H9 (cell line): ENCODE measurements around the gene GRM1. TPM values are rescaled to one million over a fixed set of nuclear protein-coding genes. Genes with fewer than 3 reads are reported as not detected.

Experiments used
- DNase-seq: peaks from one replicate; pipeline ENCODE4 v3.0.0-alpha.2; 2017
- H2AFZ ChIP-seq: one replicate; pipeline ENCODE4 v1.6.1; 2013; ENCODE audit warnings: mild to moderate bottlenecking, low read length, control low read depth, moderate library complexity
- H2AK5ac ChIP-seq: 2 replicates; pipeline ENCODE4 v1.6.1; 2013; ENCODE audit warnings: low read length, control low read depth, mixed read lengths; ENCODE audit not compliant: insufficient read length
- H2BK120ac ChIP-seq: one replicate; pipeline ENCODE4 v1.6.1; 2013; ENCODE audit warnings: low read depth, mild to moderate bottlenecking, low read length, control low read depth, inconsistent platforms; ENCODE audit not compliant: poor library complexity, severe bottlenecking
- H2BK12ac ChIP-seq: 2 replicates; pipeline ENCODE4 v1.6.1; 2013; ENCODE audit warnings: low read length, control low read depth, mixed read lengths, low read depth; ENCODE audit not compliant: insufficient read length
- H2BK15ac ChIP-seq: 2 replicates; pipeline ENCODE4 v1.6.1; 2013; ENCODE audit warnings: low read depth, low read length, control low read depth
- H2BK20ac ChIP-seq: one replicate; pipeline ENCODE4 v1.6.1; 2013; ENCODE audit warnings: low read depth, mild to moderate bottlenecking, low read length, control low read depth, inconsistent platforms; ENCODE audit not compliant: poor library complexity, severe bottlenecking
- H2BK5ac ChIP-seq: 2 replicates; pipeline ENCODE4 v1.6.1; 2013; ENCODE audit warnings: low read length, control low read depth, mixed read lengths; ENCODE audit not compliant: insufficient read length
- H3K14ac ChIP-seq: 2 replicates; pipeline ENCODE4 v1.6.1; 2013; ENCODE audit warnings: low read length, control low read depth; ENCODE audit not compliant: insufficient read depth
- H3K18ac ChIP-seq: 2 replicates; pipeline ENCODE4 v1.6.1; 2013; ENCODE audit warnings: low read depth, mild to moderate bottlenecking, mixed read lengths, low read length, control low read depth; ENCODE audit not compliant: insufficient read length
- H3K23ac ChIP-seq: 2 replicates; pipeline ENCODE4 v1.6.1; 2013; ENCODE audit warnings: low read length, control low read depth, mixed read lengths, low read depth; ENCODE audit not compliant: insufficient read length
- H3K23me2 ChIP-seq: 2 replicates; pipeline ENCODE4 v1.6.1; 2013; ENCODE audit warnings: low read depth, mild to moderate bottlenecking, mixed read lengths, low read length, control low read depth; ENCODE audit not compliant: insufficient read length, poor library complexity, severe bottlenecking
- H3K27ac ChIP-seq: 2 replicates; pipeline ENCODE4 v1.5.1; 2013; ENCODE audit warnings: low read length, control low read depth, mixed read lengths, low read depth; ENCODE audit not compliant: insufficient read length
- H3K27me3 ChIP-seq: 2 replicates; pipeline ENCODE4 v1.6.1; 2013; ENCODE audit warnings: low read length, control low read depth, inconsistent platforms; ENCODE audit not compliant: insufficient read depth
- H3K4ac ChIP-seq: 2 replicates; pipeline ENCODE4 v1.6.1; 2013; ENCODE audit warnings: low read depth, mild to moderate bottlenecking, control low read depth, inconsistent platforms, low read length, moderate library complexity
- H3K4me1 ChIP-seq: 2 replicates; pipeline ENCODE4 v1.6.1; 2013; ENCODE audit warnings: low read length, control low read depth, inconsistent platforms; ENCODE audit not compliant: insufficient read depth
- H3K4me2 ChIP-seq: 2 replicates; pipeline ENCODE4 v1.6.1; 2013; ENCODE audit warnings: low read length, control low read depth, mixed read lengths; ENCODE audit not compliant: insufficient read length, insufficient read depth
- H3K56ac ChIP-seq: 2 replicates; pipeline ENCODE4 v1.6.1; 2013; ENCODE audit warnings: low read depth, mild to moderate bottlenecking, mixed read lengths, low read length, control low read depth; ENCODE audit not compliant: insufficient read length
- H3K79me1 ChIP-seq: 2 replicates; pipeline ENCODE4 v1.6.1; 2013; ENCODE audit warnings: low read depth, mild to moderate bottlenecking, moderate library complexity, low read length, control low read depth, inconsistent platforms; ENCODE audit not compliant: insufficient read depth, poor library complexity, severe bottlenecking
- H3K79me2 ChIP-seq: 2 replicates; pipeline ENCODE4 v1.6.1; 2013; ENCODE audit warnings: low read length, control low read depth, inconsistent platforms; ENCODE audit not compliant: insufficient read depth
- H3K9ac ChIP-seq: 2 replicates; pipeline ENCODE4 v1.6.1; 2013; ENCODE audit warnings: low read length, control low read depth, mixed read lengths; ENCODE audit not compliant: insufficient read length; ENCODE audit errors: extremely low read depth
- H3K9me3 ChIP-seq: one replicate; pipeline ENCODE4 v1.6.1; 2013; ENCODE audit warnings: low read depth, low read length, inconsistent platforms; ENCODE audit not compliant: control insufficient read depth
- H3T11ph ChIP-seq: one replicate; pipeline ENCODE4 v1.6.1; 2013; ENCODE audit warnings: mild to moderate bottlenecking, low read length, control low read depth, inconsistent platforms
- H4K20me1 ChIP-seq: one replicate; pipeline ENCODE4 v1.6.1; 2013; ENCODE audit not compliant: control insufficient read depth, insufficient read length, insufficient read depth
- H4K5ac ChIP-seq: 2 replicates; pipeline ENCODE4 v1.6.1; 2013; ENCODE audit warnings: low read depth, mild to moderate bottlenecking, mixed read lengths, low read length, control low read depth; ENCODE audit not compliant: insufficient read length
- H4K8ac ChIP-seq: replicated peaks from 2 replicates; pipeline ENCODE4 v1.6.1; 2013; ENCODE audit warnings: low read length, control low read depth, mixed read lengths, low read depth; ENCODE audit not compliant: insufficient read length
- H4K91ac ChIP-seq: 2 replicates; pipeline ENCODE4 v1.6.1; 2013; ENCODE audit warnings: low read depth, mild to moderate bottlenecking, moderate library complexity, mixed read lengths, low read length, control low read depth; ENCODE audit not compliant: insufficient read length
- H3K27ac Mint-ChIP-seq, 3 experiments: 2 replicates in 2 of 3; 3 replicates in 1 of 3; pipeline ENCODE4 v1.8.0; 2020 to 2021; ENCODE audit warnings: mixed read lengths in 3 of 3, mild to moderate bottlenecking in 1 of 3, moderate library complexity in 1 of 3
- H3K27me3 Mint-ChIP-seq: 2 replicates; pipeline ENCODE4 v1.8.0; 2021; ENCODE audit warnings: low read depth, mild to moderate bottlenecking, moderate library complexity, mixed read lengths
- H3K36me3 Mint-ChIP-seq, 3 experiments: 2 replicates in 2 of 3; 3 replicates in 1 of 3; pipeline ENCODE4 v1.8.0; 2020 to 2021; ENCODE audit warnings: low read depth in 3 of 3, mixed read lengths in 3 of 3; ENCODE audit not compliant: insufficient read depth in 1 of 3
- H3K4me1 Mint-ChIP-seq, 2 experiments: 2 replicates each; pipeline ENCODE4 v1.8.0; 2020; ENCODE audit warnings: mixed read lengths in 2 of 2
- H3K4me3 Mint-ChIP-seq, 2 experiments: 2 replicates in 1 of 2; 3 replicates in 1 of 2; pipeline ENCODE4 v1.8.0; 2020 to 2021; ENCODE audit warnings: mild to moderate bottlenecking in 2 of 2, mixed read lengths in 2 of 2, moderate library complexity in 1 of 2
- H3K9me3 Mint-ChIP-seq, 2 experiments: 2 replicates in 1 of 2; 3 replicates in 1 of 2; pipeline ENCODE4 v1.8.0; 2020; ENCODE audit warnings: mild to moderate bottlenecking in 2 of 2, mixed read lengths in 2 of 2, moderate library complexity in 1 of 2
- CTCF ChIP-seq: fragments of 200-600 bp; sonication (generic); conservative IDR thresholded peaks from 3 replicates; pipeline ENCODE4 v1.8.0; 2021; ENCODE audit warnings: antibody characterized with exemption, mild to moderate bottlenecking
- WGBS: extraction: QIAGEN DNeasy Blood & Tissue Kit; methylation state at CpG from one replicate; pipeline ENCODE4 v1.1.7; 2013; ENCODE audit warnings: missing lambda C conversion rate, low lambda C conversion rate, mixed read lengths; ENCODE audit not compliant: insufficient read length; ENCODE audit errors: extremely low coverage; 5-methylcytosine and 5-hydroxymethylcytosine counted together
- total RNA-seq: library from RNA; stranded (reverse); gene quantifications from 2 replicates; pipeline ENCODE4 v1.2.1, GENCODE V29; 2021

The GRM1 gene
- total RNA-seq, 1 experiment from 2014 or later, result 0.39 TPM

- Mint-ChIP-seq H3K36me3 (no peaks in the 10 kb centered on the region; a peak in 1 of 7 replicates), H3K9me3 (no peaks in the 10 kb centered on the region; a peak in 2 of 5 replicates), H3K27ac (no peak overlapping the region), H3K4me1 (peaks cover 24 to 25% of the 10 kb centered on the region in 2 experiments), H3K27me3 (no peaks in the 10 kb centered on the region), H3K4me3 (no peak overlapping the region)
- Histone ChIP-seq H3K4ac (no peak overlapping the region), H2BK15ac (no peak overlapping the region), H3K23me2 (no peaks in the 10 kb centered on the region), H4K20me1 (no peaks in the 10 kb centered on the region), H2BK20ac (no peak overlapping the region), H2BK120ac (no peak overlapping the region), H3K4me2 (no peak overlapping the region), H3K79me2 (no peaks in the 10 kb centered on the region), H3K23ac (no peak overlapping the region), H4K5ac (no peak overlapping the region), H2AFZ (no peak overlapping the region), H3K14ac (no peak overlapping the region), H3K9ac (no peak overlapping the region), H2AK5ac (no peak overlapping the region), H3K4me1 (peaks cover 3% of the 10 kb centered on the region; the same call in 1 of the 2 replicates), H2BK5ac (no peak overlapping the region), H3K79me1 (no peaks in the 10 kb centered on the region), H3K27me3 (no peaks in the 10 kb centered on the region), H2BK12ac (no peak overlapping the region), H4K8ac (no peak overlapping the region), H4K91ac (no peak overlapping the region), H3K18ac (no peak overlapping the region), H3K27ac (no peak overlapping the region), H3K9me3 (no peaks in the 10 kb centered on the region), H3T11ph (no peak overlapping the region), H3K56ac (no peak overlapping the region)
- TF ChIP-seq CTCF, result no peak
- WGBS, result no CpG with 5 or more reads among the region's 3 CpGs
- no peak for DNase-seq
Measured at GRCh38 chr6:146358431-146359046, 329.7 kb downstream of the GRM1 start.
